GM23338 (cell line): ENCODE data around the gene CEBPE. TPM values are rescaled to one million over a fixed set of nuclear protein-coding genes. Genes with fewer than 3 reads are reported as not detected.

Experiments used
- ATAC-seq: fragments of 200-7000 bp; cut with Tn5 transposase; 3 replicates; pipeline ENCODE4 v1.9.1; 2020
- DNase-seq: peaks from one replicate; pipeline ENCODE4 v3.0.0-alpha.2; 2015; ENCODE audit warnings: low spot score
- H2AFZ ChIP-seq: fragments of 200-600 bp; sonication (generic); 2 replicates; pipeline ENCODE4 v1.8.0; 2016; ENCODE audit warnings: antibody characterized with exemption, mild to moderate bottlenecking, moderate library complexity
- H3F3A ChIP-seq: fragments of 200-600 bp; sonication (generic); replicated peaks from 2 replicates; pipeline ENCODE4 v1.8.0; 2017; ENCODE audit warnings: antibody characterized with exemption, mixed run types, low read depth
- H3K27ac ChIP-seq: fragments of 200-600 bp; sonication (generic); 2 replicates; pipeline ENCODE4 v1.6.1; 2016; ENCODE audit warnings: low read depth
- H3K27me3 ChIP-seq: fragments of 200-600 bp; sonication (generic); 2 replicates; pipeline ENCODE4 v1.8.0; 2016; ENCODE audit warnings: mild to moderate bottlenecking, mixed run types, moderate library complexity; ENCODE audit not compliant: insufficient read depth
- H3K36me3 ChIP-seq: fragments of 200-600 bp; sonication (generic); 2 replicates; pipeline ENCODE4 v1.8.0; 2016; ENCODE audit warnings: mild to moderate bottlenecking; ENCODE audit not compliant: insufficient read depth
- H3K4me1 ChIP-seq: fragments of 200-600 bp; sonication (generic); 2 replicates; pipeline ENCODE4 v1.8.0; 2016; ENCODE audit warnings: mild to moderate bottlenecking, moderate library complexity; ENCODE audit not compliant: insufficient read depth
- H3K4me2 ChIP-seq: fragments of 200-600 bp; sonication (generic); 2 replicates; pipeline ENCODE4 v1.7.1; 2017; ENCODE audit warnings: mixed run types
- H3K4me3 ChIP-seq: fragments of 200-600 bp; sonication (generic); 2 replicates; pipeline ENCODE4 v1.6.1; 2016; ENCODE audit warnings: mixed run types
- H3K79me2 ChIP-seq: fragments of 200-600 bp; sonication (generic); replicated peaks from 2 replicates; pipeline ENCODE4 v1.8.0; 2017; ENCODE audit warnings: mild to moderate bottlenecking; ENCODE audit not compliant: insufficient read depth
- H3K9me2 ChIP-seq: fragments of 200-600 bp; sonication (generic); 2 replicates; pipeline ENCODE4 v1.8.0; 2017; ENCODE audit not compliant: insufficient read depth
- H4K20me1 ChIP-seq: fragments of 200-600 bp; sonication (generic); replicated peaks from 2 replicates; pipeline ENCODE4 v1.8.0; 2017; ENCODE audit warnings: mild to moderate bottlenecking; ENCODE audit not compliant: insufficient read depth
- H3K27ac Mint-ChIP-seq: 2 replicates; pipeline ENCODE4 v1.8.0; 2020; ENCODE audit warnings: inconsistent platforms, mild to moderate bottlenecking, moderate library complexity, mixed read lengths
- H3K27me3 Mint-ChIP-seq: 3 replicates; pipeline ENCODE4 v1.8.0; 2022; ENCODE audit warnings: low read depth, mild to moderate bottlenecking, moderate library complexity, mixed read lengths, inconsistent platforms; ENCODE audit not compliant: insufficient read depth, poor library complexity
- H3K36me3 Mint-ChIP-seq: 3 replicates; pipeline ENCODE4 v1.8.0; 2021; ENCODE audit warnings: low read depth, mild to moderate bottlenecking, inconsistent platforms, moderate library complexity, mixed read lengths
- H3K4me1 Mint-ChIP-seq: 3 replicates; pipeline ENCODE4 v1.8.0; 2020; ENCODE audit warnings: mild to moderate bottlenecking, inconsistent platforms, mixed read lengths
- H3K4me3 Mint-ChIP-seq: 3 replicates; pipeline ENCODE4 v1.8.0; 2021; ENCODE audit warnings: moderate library complexity, mild to moderate bottlenecking, inconsistent platforms, mixed read lengths
- H3K9me3 Mint-ChIP-seq: 3 replicates; pipeline ENCODE4 v1.8.0; 2020; ENCODE audit warnings: moderate library complexity, mild to moderate bottlenecking, inconsistent platforms, mixed read lengths
- CREB1 ChIP-seq: fragments of 250-450 bp; sonication (Bioruptor Pico); IDR thresholded peaks from 2 replicates; pipeline ENCODE4 v1.5.0; 2020; ENCODE audit warnings: low read depth, mild to moderate bottlenecking, moderate library complexity
- ETS1 ChIP-seq: IDR thresholded peaks from 2 replicates; pipeline ENCODE4 v1.6.1; 2016; ENCODE audit warnings: antibody characterized with exemption
- EZH2 ChIP-seq: fragments of 200-600 bp; sonication (generic); IDR thresholded peaks from one replicate; pipeline ENCODE4 v1.8.0; 2017; ENCODE audit warnings: antibody characterized with exemption, mild to moderate bottlenecking, low read depth; ENCODE audit not compliant: unreplicated experiment
- EZH2phosphoT487 ChIP-seq: fragments of 200-600 bp; sonication (generic); IDR thresholded peaks from one replicate; pipeline ENCODE4 v1.8.1; 2018; ENCODE audit warnings: antibody characterized with exemption; ENCODE audit not compliant: unreplicated experiment
- JUNB ChIP-seq: IDR thresholded peaks from one replicate; pipeline ENCODE4 v1.6.1; 2016; ENCODE audit warnings: antibody characterized with exemption; ENCODE audit not compliant: unreplicated experiment
- NANOG ChIP-seq: IDR thresholded peaks from 2 replicates; pipeline ENCODE4 v1.6.1; 2016; ENCODE audit warnings: antibody characterized with exemption, borderline replicate concordance
- POLR2AphosphoS5 ChIP-seq: IDR thresholded peaks from 2 replicates; pipeline ENCODE4 v1.6.1; 2016; ENCODE audit warnings: antibody characterized with exemption, low read depth
- STAT1 ChIP-seq: IDR thresholded peaks from one replicate; pipeline ENCODE4 v1.6.1; 2016; ENCODE audit warnings: antibody characterized with exemption; ENCODE audit not compliant: unreplicated experiment
- ZNF114 ChIP-seq: fragments of 250-450 bp; sonication (Bioruptor Pico); IDR thresholded peaks from 2 replicates; pipeline ENCODE4 v1.5.0; 2020; ENCODE audit warnings: mild to moderate bottlenecking, moderate library complexity
- ZNF331 ChIP-seq: fragments of 250-450 bp; sonication (Bioruptor Pico); IDR thresholded peaks from 2 replicates; pipeline ENCODE4 v1.5.0; 2020; ENCODE audit warnings: low read depth, mild to moderate bottlenecking, moderate library complexity
- ZNF462 ChIP-seq: fragments of 250-450 bp; sonication (Bioruptor Pico); IDR thresholded peaks from 2 replicates; pipeline ENCODE4 v1.5.0; 2020; ENCODE audit warnings: mild to moderate bottlenecking, moderate library complexity
- polyA plus RNA-seq: library from polyadenylated mRNA; unstranded; fragments of >200 nt; fragmentation: Nextera tagmentation; extraction: Ambion mirVana; gene quantifications from 2 replicates; pipeline ENCODE4 v1.2.1, GENCODE V29; 2016
- total RNA-seq: library from RNA; depleted of rRNA; stranded (reverse); fragments of >200 nt; shearing (Covaris generic); gene quantifications from 2 replicates; pipeline ENCODE4 v1.2.3, GENCODE V29; 2014
- TF ChIP-seq, protein P1 (sequence below), 2 experiments: fragments of 200-600 bp in 1 of 2; sonication (generic) in 1 of 2; conservative IDR thresholded peaks; 2 replicates each; pipeline versions ENCODE4 v1.5.1 to v1.6.1; 2016 to 2017; ENCODE audit warnings: antibody characterized with exemption in 2 of 2, low read depth in 2 of 2, mild to moderate bottlenecking in 2 of 2, moderate library complexity in 1 of 2
- TF ChIP-seq, protein P2 (sequence below): IDR thresholded peaks from one replicate; pipeline ENCODE4 v1.6.1; 2018; ENCODE audit warnings: antibody characterized with exemption; ENCODE audit not compliant: unreplicated experiment

Gene CEBPE
- total and polyA plus RNA-seq, 2 experiments from 2014 or later = not detected

GRCh38 chr14:23139874-23140273, 20.8 kb upstream of the CEBPE start:
- Histone ChIP-seq H3K4me2 (no peak overlapping the region), H3K36me3 (peaks cover 29% of the 10 kb centered on the region), H3K4me1 (no peaks in the 10 kb centered on the region), H3K79me2 (no peaks in the 10 kb centered on the region), H3K4me3 (no peak overlapping the region), H3K27ac (no peak overlapping the region), H2AFZ (no peak overlapping the region), H3F3A (no peaks in the 10 kb centered on the region), H3K9me2 (no peaks in the 10 kb centered on the region), H4K20me1 (peaks cover 3% of the 10 kb centered on the region; the same call in 1 of the 2 replicates), H3K27me3 (no peaks in the 10 kb centered on the region)
- Mint-ChIP-seq H3K27ac (peak overlapping the region; percentile 66), H3K36me3 (peaks cover 71% of the 10 kb centered on the region), H3K9me3 (no peaks in the 10 kb centered on the region), H3K4me1 (no peaks in the 10 kb centered on the region), H3K27me3 (peaks cover 3% of the 10 kb centered on the region), H3K4me3 (no peak overlapping the region)
- DNase-seq (no peak), ATAC-seq (no peak)
- TF ChIP-seq, protein P1, sequence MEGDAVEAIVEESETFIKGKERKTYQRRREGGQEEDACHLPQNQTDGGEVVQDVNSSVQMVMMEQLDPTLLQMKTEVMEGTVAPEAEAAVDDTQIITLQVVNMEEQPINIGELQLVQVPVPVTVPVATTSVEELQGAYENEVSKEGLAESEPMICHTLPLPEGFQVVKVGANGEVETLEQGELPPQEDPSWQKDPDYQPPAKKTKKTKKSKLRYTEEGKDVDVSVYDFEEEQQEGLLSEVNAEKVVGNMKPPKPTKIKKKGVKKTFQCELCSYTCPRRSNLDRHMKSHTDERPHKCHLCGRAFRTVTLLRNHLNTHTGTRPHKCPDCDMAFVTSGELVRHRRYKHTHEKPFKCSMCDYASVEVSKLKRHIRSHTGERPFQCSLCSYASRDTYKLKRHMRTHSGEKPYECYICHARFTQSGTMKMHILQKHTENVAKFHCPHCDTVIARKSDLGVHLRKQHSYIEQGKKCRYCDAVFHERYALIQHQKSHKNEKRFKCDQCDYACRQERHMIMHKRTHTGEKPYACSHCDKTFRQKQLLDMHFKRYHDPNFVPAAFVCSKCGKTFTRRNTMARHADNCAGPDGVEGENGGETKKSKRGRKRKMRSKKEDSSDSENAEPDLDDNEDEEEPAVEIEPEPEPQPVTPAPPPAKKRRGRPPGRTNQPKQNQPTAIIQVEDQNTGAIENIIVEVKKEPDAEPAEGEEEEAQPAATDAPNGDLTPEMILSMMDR (conservative IDR thresholded peaks at IDR 0.05; ENCODE audit: low read depth in 2 of 2) = no peak
- TF ChIP-seq EZH2 (no peak), CREB1 (CRISPR knock-in tag) (no peak), ZNF462 (CRISPR knock-in tag) (no peak), ETS1 (no peak), POLR2AphosphoS5 (no peak), JUNB (no peak), NANOG (no peak), EZH2phosphoT487 (no peak), STAT1 (no peak), ZNF331 (CRISPR knock-in tag) (no peak), ZNF114 (no peak)
- TF ChIP-seq, protein P2, sequence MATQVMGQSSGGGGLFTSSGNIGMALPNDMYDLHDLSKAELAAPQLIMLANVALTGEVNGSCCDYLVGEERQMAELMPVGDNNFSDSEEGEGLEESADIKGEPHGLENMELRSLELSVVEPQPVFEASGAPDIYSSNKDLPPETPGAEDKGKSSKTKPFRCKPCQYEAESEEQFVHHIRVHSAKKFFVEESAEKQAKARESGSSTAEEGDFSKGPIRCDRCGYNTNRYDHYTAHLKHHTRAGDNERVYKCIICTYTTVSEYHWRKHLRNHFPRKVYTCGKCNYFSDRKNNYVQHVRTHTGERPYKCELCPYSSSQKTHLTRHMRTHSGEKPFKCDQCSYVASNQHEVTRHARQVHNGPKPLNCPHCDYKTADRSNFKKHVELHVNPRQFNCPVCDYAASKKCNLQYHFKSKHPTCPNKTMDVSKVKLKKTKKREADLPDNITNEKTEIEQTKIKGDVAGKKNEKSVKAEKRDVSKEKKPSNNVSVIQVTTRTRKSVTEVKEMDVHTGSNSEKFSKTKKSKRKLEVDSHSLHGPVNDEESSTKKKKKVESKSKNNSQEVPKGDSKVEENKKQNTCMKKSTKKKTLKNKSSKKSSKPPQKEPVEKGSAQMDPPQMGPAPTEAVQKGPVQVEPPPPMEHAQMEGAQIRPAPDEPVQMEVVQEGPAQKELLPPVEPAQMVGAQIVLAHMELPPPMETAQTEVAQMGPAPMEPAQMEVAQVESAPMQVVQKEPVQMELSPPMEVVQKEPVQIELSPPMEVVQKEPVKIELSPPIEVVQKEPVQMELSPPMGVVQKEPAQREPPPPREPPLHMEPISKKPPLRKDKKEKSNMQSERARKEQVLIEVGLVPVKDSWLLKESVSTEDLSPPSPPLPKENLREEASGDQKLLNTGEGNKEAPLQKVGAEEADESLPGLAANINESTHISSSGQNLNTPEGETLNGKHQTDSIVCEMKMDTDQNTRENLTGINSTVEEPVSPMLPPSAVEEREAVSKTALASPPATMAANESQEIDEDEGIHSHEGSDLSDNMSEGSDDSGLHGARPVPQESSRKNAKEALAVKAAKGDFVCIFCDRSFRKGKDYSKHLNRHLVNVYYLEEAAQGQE = no peak
